HG03378 (cell line): ENCODE data around the gene NINJ2.
A peak's percentile ranks its signal among the peaks of the same experiment; 100 is the strongest.
"Not testable (repeated sequence)": the region's sequence is repeated elsewhere in the genome, so short reads cannot be mapped to it uniquely, and the experiment has no call there.

Experiments
- ATAC-seq: cut with Tn5 transposase; IDR thresholded peaks from one replicate; pipeline ENCODE4 v1.9.1; 2021; ENCODE audit warnings: mild to moderate bottlenecking, moderate library complexity; ENCODE audit not compliant: unreplicated experiment

NINJ2 gene

DNA sequence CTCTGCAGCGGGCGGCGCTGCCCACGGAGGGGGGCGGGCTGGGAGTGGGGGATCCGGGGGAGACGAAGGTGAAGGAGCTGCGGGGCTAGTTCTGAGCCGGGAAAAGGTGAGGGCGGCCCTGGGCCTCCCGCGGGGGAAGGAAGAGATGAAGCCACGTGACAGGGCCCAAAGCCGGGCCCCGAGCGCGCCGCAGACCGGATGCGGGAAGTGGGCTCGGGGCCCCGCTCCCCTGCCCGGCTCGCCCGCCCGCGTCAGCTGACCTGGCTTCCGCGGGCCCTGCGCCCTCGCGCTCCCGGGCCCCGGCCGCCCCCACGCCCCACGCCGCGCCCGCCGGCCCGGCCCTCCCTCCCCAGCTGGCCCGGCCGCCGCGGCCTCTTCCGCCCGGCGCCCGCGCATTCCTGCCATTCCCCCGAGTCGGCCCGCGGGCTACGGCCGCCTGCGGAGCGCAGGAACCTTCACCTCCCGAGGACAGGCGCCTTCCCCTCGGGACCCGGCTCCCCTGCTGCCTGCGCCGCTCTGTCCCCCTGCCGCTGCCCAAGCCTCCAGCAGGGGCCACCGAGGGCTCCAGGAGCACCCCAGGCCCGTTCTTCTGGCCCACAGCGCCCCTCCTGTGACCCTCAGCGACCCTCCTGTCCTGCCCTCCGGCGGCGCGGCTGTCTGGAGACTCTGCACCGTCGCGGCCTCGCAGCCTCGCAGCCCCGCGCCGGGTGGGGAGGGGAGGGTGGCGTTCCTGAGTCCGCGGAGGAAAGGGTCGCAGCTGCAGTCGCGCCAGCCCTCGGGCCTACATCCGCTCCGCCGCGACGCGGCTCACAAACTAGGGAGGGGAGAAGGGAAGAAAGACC, 20.4 kb downstream of the NINJ2 start:
- ATAC-seq: peak; percentile 41

DNA sequence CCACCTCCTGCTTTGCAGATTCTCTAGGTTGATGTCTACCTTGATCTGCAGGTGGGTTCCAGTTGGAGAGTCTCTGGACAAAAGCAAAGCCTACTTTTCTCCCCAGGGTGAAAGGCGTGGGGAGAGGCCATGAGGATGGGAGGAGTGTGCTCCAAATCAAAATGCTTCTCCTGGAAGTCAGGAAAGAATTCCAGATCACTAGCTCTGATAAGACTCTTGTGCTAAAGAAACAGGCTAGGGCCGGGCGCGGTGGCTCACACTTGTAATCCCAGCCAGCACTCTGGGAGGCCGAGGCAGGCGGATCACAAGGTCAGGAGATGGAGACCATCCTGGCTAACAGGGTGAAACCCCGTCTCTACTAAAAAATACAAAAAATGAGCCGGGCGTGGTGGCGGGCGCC, 21.9 kb downstream of the NINJ2 start:
- not testable (repeated sequence) for ATAC-seq

DNA sequence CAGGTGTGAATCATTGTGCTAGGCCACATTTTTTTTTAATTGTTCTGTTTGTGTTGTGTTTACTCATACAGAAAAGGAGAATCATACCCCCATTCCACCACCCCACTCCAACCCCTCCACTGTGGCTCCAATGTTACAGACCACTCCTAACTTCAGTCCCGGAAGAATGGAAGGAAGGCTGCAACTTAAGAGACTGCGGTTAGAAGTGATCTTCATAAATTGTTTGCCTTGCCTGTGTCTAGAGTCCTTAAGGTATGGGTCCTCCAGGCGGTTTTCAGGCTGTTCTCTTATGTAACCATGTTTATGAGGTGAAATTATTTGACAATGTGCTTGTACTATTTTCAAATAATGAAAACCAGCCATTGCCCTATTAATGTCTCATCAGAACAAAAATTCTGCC, 22.5 kb downstream of the NINJ2 start:
- ATAC-seq: no peak

DNA sequence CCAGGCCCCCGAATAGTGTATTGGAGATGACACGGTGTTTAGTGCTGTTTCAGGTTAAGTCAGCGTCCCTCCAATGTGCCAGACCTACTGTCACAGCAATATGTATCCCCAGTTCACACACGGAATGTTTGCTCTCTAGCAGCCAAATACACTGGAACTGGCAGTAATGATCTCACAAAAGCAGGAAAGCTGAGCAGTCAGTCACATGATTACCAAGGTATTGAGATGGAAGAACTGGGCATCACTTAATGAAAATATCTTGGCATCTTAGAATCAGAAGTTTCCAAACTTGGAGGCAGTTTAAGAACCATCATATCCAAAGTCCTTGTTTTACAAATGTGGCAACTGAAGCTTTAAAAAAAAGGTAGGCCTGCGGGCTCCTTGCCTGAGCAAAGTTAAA, 23.3 kb downstream of the NINJ2 start:
- no peak for ATAC-seq

DNA sequence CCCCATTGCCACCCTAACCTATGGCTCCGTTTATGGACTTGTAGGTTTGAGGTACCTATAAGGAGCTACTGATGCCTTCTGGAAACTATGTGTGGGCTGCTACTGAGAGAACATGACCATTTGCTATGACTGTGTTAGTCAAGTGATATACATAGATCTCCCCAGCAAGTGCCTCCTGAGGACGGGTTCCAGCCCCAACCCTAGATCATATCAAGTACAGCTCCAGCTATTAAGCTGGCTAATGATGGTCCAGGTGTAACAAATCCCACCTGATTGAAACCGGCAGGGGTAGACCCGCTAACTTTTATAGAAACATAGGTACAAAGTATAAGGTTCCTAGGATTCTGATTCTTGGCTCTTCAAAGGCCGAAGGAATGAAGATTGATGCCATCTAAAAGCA, 23.7 kb downstream of the NINJ2 start:
- ATAC-seq: no peak

DNA sequence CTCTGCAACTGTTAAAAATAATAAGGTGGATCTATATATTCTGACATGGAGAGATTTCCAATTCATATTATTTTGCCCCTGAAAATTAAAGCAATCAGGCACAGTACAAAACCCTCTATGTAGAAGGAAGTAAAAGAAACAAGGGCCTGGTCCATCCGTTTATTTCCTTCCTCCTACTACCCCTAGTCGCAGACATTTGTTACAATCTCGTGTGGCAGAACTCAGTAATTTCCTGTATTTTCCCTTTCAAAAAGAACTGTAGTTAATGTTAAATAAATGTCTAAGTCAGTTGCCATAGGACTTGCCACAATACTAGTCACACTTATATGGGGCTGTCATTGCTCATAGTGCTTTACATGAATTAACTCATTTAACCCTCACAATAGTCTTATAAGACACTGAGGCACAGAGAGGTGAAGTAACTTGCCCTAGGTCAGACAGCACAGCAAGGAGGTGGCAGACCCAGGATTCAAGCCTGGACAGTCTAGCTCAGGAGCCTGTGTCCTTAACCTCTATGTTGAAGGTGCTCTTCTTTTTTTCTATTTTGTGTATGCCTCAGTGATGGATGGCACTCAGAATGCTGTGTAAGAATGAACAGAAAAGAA, 24.2 kb downstream of the NINJ2 start:
- no peak for ATAC-seq

DNA sequence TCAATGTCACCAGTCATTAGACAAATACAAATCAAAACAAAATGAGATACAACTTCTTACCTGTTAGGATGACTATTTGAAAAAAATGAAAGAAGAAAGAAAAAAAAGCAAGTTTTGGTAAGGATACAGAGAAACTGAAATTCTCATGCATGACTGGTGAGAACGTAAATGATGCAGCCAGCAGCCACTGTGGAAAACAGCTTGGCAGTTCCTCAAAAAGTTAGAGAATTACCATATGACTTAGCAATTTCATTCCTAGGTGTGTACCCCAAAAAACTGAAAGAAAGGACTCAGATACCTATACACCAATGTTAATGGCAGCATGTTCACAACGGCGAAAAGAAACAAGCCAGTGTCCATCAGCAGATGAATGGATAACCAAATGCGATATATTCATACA, 26.6 kb downstream of the NINJ2 start:
- ATAC-seq: no peak

DNA sequence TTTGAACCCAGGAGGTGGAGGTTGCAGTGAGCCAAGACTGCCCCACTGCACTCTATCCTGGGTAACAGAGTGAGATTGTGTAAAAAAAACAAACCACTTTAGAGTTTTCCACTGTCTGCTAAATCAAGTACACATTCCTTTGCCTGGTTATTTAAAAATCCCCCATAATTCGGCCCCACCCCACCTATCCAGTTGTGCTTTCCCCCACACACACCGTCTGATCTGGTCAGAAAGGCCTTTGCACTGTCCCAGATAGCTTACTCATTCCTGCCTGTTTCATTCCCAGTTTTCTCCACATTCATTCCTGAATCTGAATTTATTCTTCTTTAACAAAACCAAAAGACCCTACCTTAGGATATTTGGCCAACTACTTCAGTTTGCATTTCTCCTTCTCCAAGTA, 29.5 kb downstream of the NINJ2 start:
- ATAC-seq: no peak

DNA sequence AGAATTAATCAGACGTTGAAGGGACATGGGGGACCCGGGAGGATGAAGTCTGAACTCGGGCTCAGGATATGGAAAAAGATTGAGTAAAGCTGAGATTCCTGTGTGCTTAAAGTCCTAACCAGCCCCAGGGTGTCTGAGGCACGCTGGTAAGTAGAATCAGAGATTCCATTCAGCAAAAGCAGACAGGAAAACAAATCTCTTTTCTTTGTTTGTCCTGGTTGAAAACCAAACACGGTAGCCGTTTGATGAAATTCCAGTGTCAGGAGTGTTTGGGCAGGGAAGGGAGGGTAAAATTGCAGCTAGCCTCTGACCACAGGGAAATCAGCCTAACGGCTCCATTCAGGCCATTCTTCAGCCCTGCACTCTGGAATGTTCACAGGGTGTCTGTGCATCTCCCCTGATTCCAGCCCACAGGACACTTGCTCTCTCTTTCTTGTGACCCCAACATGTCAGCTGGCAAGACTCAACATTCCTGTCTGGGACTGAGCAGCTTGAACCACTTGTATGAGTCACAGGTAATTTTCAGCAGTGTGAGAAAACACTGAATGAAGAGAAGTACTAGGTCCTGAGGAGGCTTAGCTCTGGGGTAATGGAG, 31.0 kb downstream of the NINJ2 start:
- ATAC-seq: no peak

DNA sequence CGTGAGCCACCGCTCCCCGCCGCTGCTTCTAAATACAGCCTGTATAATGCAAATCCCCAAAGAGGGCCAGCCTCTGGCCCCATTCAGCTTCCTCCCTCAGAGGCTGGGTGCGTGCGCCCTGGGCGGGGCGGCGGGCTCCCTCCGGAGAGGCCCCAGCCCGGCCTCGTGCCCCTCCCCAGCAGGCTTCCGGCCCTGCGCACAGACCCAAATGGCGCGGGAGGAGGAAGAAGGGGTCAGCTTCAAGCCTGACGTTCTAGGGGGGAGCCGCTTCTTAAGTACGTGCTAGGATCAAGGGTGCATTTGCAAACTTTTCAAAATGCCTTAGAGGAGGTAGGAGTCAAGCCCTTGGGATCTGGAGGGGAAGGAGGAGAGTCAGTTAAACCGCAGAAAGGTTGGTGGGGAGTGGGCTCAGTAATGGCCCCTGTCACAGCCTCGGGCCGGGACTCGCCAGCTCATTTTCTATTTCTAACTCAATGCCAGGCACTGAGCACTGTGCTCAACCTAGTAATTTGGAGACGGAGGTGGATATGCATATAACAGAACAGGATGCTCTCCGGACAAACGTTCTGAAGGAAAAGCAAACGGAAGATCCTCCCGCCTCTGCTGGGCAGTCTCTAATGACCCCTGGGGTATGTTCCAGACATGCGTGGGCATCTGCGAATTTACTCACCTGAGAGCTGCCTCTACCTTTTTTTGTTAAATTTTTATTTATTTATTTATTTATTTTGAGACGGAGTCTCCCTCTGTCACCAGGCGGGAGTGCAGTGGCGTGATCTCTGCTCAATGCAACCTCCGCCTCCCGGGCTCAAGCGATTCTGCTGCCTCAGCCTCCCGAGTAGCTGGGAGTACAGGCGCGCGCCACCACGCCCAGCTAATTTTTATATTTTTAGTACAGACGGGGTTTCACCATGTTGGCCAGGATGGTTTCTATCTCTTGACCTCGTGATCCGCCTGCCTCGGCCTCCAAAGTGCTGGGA, 32.3 kb downstream of the NINJ2 start:
- ATAC-seq: no peak

DNA sequence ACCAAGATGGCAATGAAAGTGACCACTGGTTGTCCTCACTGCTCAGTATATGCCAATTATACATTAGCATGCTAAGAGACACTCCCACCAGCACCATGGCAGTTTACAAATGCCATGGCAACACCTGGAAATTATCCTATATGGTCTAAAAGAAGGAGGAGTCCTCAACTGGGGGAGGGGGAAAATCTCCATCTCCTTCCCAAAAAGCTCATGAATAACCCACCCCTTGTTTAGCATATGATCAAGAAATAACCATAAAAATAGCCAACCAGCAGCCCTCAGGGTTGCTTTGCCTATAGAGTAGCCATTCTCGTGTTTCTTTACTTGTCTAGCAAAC, 34.5 kb downstream of the NINJ2 start:
- ATAC-seq: not testable (repeated sequence)

DNA sequence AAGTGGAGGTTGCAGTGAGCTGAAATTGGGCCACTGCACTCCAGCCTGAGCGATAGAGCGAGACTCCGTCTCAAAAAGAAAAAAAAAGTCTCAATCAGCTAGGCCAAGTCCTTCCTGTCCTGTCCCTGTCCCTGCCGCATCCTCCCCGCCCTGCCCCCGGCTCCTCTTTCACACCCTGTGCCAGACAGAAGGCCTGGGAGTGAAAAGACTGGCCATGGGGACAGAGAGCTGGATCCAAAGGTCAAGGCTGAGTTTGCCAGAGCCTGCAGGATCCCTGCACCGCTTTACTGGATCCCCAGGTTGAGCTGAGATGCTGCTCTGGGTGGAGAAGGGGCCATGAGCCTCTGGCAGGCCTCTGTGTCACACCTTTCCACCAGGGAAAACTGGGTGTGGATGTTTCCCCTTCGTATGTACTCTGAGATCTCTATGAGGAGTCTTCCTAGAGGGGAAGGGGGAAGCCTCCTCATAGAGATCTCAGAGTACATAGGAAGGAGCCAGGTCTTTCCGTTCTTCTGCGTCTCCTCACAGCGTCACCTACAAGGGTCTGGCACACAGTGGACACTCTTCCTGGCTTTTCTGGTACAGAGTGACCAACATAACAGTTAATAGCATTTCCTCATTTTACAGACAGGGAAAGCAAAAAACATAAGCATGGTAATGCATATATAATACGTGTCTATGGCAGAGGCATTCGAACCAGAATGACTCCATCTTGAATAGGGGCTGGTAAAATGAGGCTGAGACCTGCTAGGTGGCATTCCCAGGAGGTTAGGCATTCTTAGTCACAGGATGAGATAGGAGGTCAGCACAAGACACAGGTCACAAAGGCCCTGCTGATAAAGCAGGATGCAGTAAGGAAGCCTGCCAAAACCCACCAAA, 35.1 kb downstream of the NINJ2 start:
- ATAC-seq: no peak

DNA sequence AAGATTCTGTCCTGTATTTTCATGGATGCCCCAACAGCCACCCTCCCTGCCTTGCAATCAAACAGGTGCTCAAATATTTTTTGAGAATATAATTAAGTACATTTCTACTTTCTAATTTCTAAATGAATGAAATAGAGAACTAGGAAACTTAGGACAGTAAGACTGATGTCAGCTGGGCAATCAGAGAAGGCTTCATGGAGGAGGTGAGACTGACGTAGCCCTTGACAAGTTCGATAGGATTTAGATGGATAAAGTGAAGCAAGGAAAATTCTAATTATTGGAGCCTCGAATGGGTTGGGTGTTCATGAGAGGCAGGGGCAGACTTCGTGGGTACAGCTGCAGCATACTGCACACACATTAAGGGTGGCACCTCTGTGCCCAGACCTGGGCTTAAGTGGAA, 36.0 kb downstream of the NINJ2 start:
- ATAC-seq: no peak

DNA sequence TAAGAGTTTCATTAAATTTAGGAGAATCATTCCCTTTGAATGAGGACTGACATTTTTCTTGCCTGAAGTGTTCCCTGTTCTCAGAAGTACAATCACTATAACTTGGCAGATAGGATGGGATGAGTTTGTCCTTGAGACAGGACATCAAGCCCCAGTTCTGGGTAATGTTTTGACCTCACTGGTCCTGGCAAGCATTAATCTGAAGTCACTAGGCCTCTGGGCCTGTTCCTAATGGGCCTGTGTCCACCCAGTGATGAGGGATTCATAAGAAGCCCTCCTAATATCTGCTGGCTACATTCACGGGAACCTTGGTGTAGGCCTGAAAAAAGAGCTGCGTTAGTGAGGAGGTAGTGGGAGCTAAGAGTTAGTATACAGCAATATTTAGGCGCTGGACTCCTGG, 37.2 kb downstream of the NINJ2 start:
- ATAC-seq: no peak

DNA sequence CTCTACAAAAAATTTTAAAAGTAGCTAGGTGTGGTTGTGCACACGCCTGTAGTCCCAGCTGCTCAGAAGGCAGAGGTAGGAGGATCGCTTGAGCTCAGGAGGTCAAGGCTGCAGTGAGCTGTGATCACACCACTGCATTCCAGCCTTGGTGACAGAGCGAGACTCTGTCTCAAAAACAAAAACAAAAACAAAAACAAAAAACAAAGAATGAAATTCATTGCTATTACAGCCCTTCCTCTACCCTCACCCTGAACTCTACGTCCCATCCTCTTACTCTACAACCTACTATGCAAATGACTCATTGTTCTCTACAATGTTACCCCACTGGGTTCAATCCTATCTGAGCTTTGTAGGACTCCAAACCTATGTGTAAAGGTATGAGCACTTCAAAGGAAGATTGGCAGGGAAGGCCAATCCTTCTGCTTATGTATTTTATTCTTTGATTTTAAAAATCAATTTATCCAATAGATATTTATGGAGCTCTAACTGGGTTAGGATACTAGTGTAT, 39.3 kb downstream of the NINJ2 start:
- no peak for ATAC-seq

DNA sequence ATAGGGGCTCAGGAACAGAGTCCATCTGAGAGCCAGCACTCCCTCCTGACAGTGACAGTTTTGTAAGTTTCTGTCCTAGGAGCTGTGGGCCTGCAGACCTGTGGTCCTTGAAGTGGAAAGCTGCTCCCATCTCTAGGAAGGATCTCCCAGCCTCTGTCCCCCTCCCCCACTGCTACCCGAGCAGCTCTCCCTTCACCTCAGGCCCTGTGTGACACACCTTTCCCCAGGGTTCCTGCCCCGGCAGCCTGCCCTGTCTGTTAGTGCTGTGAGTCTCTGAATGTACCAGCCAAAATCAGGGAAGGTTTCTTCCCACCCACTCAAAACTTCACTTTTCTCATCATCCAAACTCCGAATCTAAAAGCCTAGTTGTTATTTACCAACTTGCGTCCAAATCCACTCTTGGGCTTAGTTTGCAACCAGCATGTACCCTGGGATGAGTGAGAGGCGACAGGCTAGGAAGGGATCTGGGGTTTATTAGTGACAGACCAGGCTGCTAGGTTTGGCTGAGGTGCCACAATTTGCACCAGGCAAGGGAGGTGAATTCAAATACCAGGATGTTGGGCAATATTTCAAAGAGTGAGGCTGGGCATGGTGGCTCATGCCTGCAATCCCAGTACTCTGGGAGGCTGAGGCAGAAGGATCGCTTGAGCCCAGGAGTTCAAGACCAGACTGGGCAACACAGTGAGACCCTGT, 39.9 kb downstream of the NINJ2 start:
- ATAC-seq: no peak

DNA sequence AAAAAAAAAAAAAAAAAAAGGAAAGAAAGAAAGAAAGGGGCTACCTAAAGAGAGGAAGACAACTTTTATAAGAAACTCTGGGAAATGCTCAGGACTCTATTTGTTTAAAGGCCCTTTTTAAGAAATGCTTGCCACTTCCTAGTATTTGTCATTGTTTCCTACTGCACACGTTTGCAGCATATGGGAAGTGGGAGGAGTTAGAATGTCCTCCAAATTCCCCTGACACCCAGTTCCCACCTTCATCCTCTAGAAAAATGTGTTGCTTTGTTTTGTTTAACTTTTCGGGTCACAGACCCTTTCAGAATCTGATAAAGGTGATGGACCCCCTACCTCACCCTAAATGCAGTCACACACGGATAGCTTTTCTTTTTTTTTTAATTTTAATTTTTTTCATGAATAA, 40.8 kb downstream of the NINJ2 start:
- ATAC-seq: no peak

DNA sequence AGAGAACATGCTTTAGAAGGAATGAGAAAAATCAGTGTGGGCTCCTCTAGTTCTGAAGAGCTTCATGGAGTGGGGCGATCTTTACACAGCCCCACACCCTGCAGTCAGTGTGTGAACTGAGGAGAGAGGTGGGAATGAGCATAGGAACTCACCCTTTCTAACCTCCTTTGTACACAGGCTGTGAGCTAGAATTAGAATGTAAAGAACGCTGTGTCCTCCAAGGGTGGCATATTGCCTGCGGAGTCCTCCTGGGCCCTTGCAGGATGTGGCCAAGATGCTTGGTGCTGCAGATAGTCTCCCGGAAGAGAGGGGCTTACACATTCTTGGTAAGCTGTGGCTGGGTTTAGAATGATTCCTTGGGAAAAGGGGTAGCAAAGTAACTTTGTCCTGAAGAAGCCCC, 43.9 kb downstream of the NINJ2 start:
- no peak for ATAC-seq

DNA sequence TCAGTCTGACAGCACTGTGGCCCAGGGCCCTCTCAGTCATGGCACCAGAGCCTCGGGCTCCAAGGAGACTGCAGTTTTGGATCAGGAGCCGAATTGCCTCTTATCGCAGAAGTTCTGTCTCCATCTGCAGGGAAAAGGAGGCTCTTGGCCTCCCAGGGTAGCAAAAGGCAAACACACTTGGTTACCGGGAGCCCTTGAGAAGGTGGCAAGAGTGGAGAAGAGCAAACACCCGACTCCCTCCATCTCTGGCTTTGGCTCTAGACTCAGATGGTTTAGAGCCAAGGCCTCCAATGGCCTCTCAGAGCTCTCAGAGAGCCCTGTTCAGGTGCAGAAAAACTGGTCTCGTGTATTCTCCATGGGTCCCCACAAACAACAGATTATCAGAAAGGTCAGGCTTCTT, 44.6 kb downstream of the NINJ2 start:
- no peak for ATAC-seq
